HG03103 (cell line): ENCODE data around the gene GRAMD1A.
"Not testable (repeated sequence)": the region's sequence is repeated elsewhere in the genome, so short reads cannot be mapped to it uniquely, and the experiment has no call there.

Experiments
- ATAC-seq: cut with Tn5 transposase; IDR thresholded peaks from one replicate; pipeline ENCODE4 v1.9.1; 2021; ENCODE audit warnings: low read depth; ENCODE audit not compliant: unreplicated experiment

GRAMD1A gene

GRCh38 chr19:35000647-35001501 is 751 bp downstream of the GRAMD1A start:
- ATAC-seq = no peak

GRCh38 chr19:35002037-35002535 is 2.0 kb downstream of the GRAMD1A start:
- ATAC-seq = no peak

DNA sequence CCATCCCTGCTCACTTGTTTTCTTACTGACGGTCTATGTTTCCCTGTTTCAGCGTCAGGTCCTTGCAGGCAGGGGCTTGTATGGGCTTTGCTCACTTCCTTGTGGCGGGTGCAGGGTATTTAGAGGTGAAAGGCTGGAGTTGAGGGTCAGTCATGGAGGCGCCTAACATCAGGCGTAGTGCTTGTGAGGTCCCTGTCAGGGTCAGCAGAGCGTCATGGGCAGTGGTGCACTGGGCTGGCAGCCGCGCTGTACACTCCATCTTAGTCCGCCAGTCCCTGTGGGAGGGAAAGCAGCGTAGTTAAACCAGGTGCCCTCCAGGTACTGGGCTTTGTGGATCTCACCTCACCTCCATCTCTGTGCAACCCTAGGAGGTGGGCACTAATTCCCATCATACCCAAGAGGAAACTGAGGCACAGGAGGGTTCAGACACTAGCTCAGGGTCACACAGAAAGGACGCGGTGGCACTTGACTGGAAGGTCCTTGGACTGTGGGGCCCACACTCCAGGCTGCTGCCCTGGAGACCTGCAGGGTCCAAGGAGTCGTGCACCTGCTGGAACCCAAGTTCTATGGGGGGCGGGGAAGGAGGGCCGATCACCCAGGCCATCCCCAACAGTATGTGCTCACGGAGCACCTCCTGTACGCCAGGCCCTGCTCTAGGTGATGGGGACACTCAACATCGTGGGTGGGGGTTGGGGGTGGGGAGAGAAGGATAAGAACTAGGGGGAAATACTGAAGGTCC is 4.6 kb downstream of the GRAMD1A start:
- ATAC-seq = no peak

- ATAC-seq = no peak
Measured at GRCh38 chr19:35005256-35005977, 5.3 kb downstream of the GRAMD1A start.

DNA sequence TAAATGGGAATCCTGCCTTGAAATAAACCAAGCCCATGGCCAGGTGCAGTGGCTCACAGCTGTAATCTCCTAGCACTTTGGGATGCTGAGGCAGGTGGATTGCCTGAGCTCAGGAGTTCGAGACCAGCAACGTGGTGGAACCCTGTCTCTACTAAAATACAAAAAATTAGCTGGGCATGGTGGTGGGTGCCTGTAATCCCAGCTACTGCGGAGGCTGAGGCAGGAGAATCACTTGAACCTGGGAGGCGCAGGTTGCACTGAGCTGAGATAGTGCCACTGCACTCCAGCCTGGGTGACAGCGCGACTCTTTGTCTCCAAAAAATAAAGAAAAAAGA is 5.9 kb downstream of the GRAMD1A start:
- not testable (repeated sequence) for ATAC-seq

DNA sequence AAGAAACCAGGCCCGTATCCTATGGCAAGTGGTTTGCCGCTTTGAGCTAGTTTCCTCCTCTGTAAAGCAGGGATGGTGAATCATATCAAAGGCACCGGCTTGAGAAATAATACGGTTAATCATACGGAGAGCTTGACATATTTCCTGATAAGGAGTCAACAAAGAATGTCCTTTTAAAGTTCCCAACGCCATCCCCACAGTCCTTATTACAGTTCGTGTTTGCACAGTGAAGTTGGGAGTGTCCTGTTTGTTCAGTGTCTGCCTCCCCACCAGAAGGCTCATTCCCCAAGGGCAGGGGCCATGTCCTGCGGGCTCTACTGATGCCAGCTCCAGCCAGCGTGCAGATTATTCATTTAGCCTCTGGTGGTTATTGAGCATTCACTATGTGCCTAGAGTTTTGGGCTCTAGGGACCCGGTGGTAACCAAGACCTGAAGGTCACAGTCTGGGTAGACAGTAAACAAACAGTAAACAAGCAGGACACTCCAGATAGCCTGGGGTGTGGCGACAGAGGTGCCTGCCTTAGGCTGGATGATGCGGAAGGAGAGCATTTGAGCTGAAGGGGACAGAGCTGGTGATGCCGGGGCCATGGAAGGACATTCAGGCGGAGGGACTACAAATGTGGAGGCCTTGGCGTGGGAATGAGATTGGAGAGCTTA is 6.3 kb downstream of the GRAMD1A start:
- no peak for ATAC-seq

DNA sequence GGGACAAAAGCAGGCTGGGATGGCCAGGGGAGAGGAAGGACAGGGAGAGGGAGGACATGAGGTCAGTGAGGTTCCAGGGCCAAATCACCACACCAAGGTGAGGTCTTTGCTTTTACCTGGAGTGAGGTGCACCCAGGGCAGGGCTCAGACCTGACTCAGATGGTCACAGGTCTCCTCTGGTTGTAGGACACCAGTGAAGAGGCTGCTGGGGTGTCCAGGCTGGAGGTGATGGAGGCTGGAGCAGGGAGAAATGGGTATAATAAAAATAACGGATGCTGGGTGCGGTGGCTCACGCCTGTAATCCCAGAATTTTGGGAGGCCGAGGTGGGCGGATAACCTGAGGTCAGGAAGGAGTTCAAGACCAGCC is 6.9 kb downstream of the GRAMD1A start:
- no peak for ATAC-seq

DNA sequence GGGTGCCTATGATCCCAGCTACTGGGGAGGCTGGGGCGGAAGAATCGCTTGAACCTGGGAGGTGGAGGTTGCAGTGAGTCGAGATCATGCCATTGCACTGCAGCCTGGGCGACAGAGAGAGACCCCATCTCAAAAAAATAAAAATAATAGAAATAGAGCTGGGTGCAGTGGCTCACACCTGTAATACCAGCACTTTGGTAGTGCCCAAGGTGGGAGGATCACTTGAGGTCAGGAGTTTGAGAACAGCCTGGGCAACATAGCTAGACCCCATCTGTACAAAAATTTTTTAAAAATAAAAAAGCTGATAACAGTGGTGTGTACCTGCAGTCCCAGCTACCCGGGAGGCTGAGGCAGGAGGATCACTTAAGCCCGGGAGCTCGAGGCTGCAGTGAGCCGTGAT is 7.3 kb downstream of the GRAMD1A start:
- ATAC-seq = not testable (repeated sequence)

DNA sequence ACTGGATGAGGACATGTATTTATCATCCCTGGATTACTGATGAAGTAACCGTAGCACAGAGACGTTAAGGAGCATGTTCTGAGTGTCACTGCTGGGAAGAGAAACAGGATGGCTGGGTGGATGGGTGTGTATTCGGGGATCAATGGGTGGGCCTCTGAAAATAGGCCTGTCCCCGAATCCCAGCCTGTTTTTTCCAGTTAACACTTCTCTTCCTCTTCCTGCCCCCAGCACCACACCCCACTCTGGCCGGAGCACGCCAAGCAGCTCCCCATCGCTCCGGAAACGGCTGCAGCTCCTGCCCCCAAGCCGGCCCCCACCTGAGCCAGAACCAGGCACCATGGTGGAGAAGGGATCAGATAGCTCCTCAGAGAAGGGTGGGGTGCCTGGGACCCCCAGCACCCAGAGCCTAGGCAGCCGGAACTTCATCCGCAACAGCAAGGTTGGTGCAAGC is 8.8 kb downstream of the GRAMD1A start:
- no peak for ATAC-seq

- no peak for ATAC-seq
Measured at GRCh38 chr19:35009424-35010415, 9.6 kb downstream of the GRAMD1A start.

DNA sequence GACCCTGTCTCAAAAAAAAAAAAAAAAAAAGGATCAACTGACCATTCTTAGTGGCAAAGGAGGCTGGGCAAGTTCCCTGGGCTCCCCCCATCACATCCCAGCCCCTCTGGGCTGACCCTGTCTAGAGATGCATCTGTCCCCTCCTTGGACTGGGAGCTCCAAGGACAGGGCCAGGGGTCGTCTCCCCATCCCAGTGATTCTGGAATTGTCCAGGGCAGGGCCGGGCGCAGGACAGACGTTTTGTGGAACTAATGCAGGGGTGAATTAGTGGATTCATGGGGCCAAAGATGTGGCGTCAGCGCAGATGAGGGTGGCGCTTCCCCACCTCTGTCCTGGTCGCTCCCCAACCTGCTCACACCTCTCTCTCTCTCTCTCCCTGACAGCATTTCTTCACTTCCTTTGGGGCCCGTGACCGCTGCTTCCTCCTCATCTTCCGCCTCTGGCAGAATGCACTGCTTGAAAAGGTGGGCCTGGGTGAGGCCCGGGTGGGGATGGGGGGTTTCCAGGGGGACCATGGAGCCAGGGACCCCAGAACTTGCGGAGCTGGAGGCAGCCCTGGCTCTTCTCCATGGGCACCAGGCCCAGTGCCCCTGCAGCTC is 11.1 kb downstream of the GRAMD1A start:
- ATAC-seq = no peak

DNA sequence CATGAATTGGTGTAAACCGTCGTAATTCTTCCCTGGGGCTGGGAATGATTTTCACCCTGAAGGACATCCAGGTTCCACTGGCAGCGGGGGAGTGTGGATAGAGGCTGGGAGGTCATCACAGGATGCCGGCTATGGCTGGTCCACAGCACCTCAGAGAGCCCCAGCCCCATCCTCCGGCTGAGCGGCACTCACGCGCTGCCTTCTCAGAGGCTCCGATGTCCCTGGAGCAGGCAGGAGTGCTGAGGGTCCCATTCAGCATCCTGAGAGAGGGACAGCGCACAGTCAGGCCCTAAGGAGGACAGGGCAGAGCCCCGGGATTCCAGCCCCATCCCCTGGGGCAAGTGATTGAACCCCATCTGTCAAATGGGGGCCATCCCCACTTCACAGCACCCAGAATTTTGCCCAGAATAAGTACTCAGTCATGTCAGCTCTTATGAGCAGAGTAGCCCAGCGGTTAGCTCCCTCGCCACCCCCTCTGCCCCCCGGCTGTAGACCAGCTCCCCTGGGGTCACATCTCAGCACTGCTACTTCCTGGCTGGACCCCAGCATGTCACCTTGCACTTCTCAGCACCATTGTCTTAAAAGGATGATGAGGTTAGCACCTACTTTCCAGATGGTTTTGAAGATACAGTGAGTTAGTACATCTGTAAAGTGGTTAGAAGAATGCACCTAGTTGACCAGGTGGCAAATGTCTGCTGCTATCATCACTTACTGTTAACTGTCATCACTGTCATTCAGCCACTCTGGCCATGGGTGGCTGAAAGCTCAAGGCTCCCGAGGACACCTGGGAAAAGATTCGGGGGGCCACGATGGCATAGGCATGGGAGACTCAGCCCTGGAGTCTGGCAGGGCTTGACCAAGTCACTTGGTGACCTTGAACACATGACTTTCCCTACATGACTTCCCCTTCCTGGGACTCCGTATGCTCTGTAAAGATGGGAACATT is 11.9 kb downstream of the GRAMD1A start:
- ATAC-seq = no peak

DNA sequence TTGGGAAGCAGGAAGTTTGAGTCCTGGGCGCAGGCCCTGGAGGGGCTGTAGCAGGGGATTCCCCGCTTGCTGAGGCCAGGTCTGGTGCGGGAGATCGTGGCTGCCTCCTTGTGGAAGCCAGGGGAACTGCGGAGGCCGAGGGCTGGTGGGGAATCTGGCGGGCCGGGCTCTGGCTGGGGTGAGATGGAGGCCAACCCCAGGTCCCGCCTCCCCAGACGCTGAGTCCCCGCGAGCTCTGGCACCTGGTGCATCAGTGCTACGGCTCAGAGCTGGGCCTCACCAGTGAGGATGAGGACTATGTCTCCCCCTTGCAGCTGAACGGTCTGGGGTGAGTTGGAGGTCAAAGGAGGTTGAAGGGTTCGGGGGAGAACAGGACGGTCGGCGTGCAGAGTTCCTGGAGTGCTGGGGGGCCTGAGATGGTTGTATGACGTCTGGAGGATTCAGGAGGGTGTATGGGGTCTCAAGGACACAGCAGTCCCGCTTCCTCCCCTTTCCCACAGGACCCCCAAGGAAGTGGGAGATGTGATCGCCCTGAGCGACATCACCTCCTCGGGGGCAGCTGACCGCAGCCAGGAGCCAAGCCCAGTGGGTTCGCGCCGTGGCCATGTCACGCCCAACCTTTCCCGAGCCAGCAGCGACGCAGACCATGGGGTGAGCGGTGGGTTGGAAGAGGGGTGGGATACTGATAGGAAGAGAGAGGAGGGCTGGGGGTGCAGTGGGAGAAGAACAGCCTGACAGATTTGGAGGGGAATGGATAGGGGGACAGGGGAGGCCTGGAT is 13.1 kb downstream of the GRAMD1A start:
- ATAC-seq = no peak

DNA sequence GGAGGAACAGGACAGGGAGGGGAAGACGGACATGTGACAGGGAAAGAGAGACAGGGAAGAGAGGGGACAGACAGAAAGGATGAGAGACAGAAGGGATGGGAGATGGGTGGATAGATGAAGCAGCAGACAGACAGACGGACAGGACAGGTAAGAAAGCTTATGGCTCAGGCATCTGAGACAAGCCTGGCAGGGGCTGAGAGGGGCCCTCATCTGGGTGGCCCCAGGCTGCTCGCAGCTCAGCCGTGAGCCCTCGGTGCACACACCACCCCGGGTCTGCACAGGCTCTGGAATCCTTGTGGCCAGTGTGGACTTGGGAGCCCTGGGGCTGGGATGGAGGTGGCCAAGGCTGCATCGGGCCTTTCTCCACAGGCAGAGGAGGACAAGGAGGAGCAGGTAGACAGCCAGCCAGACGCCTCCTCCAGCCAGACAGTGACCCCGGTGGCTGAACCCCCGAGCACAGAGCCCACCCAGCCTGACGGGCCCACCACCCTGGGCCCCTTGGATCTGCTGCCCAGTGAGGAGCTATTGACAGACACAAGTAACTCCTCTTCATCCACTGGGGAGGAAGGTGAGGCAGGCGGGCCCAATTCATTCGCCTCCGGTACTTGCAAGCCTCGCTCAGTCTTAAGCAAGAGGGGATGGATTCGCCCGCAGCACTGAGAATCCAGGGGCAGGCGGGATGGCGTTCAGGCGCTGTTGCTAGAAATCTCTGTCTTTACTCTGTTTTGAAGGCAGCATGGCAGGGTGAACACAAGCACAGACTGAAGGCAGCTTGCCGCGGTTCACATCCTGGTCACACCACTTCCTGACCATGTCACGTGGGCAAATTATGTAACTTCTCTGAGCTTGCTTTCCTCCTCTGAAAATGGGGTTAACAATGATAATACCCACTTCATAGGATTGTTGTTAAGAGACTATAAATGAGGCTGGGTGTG is 14.0 kb downstream of the GRAMD1A start:
- ATAC-seq = no peak

DNA sequence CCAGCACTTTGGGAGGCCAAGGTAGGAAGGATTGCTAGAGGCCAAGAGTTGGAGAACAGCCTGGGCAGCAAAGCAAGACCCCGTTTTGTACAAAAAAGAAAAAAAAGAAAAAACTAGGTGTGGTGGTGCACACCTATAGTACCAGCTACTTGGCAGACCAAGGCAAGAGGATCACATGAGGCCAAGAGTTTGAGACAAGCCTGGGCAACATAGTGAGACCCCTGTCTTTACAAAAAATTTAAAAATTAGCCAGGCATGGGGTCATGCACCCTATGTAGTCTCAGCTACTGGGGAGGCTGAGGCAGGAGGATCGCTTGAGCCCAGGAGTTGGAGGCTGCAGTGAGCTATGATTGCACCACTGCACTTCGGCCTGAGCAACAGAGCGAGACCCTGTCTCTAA is 14.7 kb downstream of the GRAMD1A start:
- ATAC-seq = not testable (repeated sequence)

DNA sequence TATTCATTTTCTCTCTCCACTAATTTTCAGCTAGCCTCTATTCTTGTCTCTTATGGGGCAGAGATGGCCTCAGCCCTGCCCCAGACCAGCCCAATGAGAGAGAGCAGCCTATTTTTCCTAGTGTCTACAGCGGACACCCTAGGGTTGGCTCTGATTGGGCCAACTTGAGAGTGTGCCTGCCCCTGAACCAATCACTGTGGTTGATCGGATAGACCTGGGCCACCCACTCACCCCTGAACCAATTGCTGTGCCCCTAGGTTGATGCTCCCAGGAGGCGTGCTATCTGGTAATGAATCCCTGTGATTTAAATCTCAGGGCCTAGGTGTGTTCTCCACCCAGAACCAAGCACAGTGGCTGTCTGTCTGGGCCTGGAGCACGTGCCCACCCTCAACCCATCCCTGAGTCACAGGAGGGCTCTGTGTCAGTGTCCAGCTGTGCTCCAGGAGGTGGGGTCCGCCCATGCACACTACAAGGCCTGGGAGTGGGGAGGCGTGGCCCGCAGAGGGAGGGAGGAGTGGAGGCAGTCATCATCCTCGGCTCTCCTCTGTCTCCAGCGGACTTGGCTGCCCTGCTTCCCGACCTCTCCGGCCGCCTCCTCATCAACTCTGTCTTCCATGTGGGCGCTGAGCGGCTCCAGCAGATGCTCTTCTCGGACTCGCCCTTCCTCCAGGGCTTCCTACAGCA is 15.3 kb downstream of the GRAMD1A start:
- ATAC-seq = no peak
